HAP-1 (cell line): ENCODE data around the gene PMIS2.
"Not testable (repeated sequence)": the region's sequence is repeated elsewhere in the genome, so short reads cannot be mapped to it uniquely, and the experiment has no call there.

Experiments
- DNase-seq, 2 experiments: peaks; one replicate each; pipeline ENCODE4 v3.0.0-alpha.2; 2016 to 2020; ENCODE audit warnings: low spot score in 2 of 2
- H3K27me3 ChIP-seq: fragments of 250-450 bp; sonication (Bioruptor Pico); 2 replicates; pipeline ENCODE4 v1.5.1; 2020; ENCODE audit warnings: low read depth, mild to moderate bottlenecking, moderate library complexity
- H3K36me3 ChIP-seq: fragments of 250-450 bp; sonication (Bioruptor Pico); replicated peaks from 2 replicates; pipeline ENCODE4 v1.5.1; 2020; ENCODE audit warnings: mild to moderate bottlenecking
- H3K4me1 ChIP-seq: fragments of 250-450 bp; sonication (Bioruptor Pico); 2 replicates; pipeline ENCODE4 v1.5.1; 2020; ENCODE audit warnings: mild to moderate bottlenecking
- H3K4me3 ChIP-seq: fragments of 250-450 bp; sonication (Bioruptor Pico); 2 replicates; pipeline ENCODE4 v1.5.1; 2020; ENCODE audit warnings: mild to moderate bottlenecking, moderate library complexity
- H3K9me3 ChIP-seq: fragments of 250-450 bp; sonication (Bioruptor Pico); 2 replicates; pipeline ENCODE4 v1.5.1; 2020; ENCODE audit warnings: mild to moderate bottlenecking, moderate library complexity
- in situ Hi-C: fragments of 300-500 bp; cut with MboI; formaldehyde crosslinking; loops from 3 replicates; pipeline ENCODE4 v1.14.3; 2020; ENCODE audit warnings: low sequenced_read_pairs, inconsistent platforms, mixed read lengths

Gene PMIS2

GRCh38 chr19:35587321-35587720 lies 1.3 kb downstream of the PMIS2 start:
- H3K4me3 ChIP-seq: no peak overlapping the region
- no peaks in the 10 kb centered on the region for H3K4me1 ChIP-seq
- no peak for DNase-seq
- no peaks in the 10 kb centered on the region for H3K9me3 ChIP-seq
- no peaks in the 10 kb centered on the region for H3K27me3 ChIP-seq
- no peaks in the 10 kb centered on the region for H3K36me3 ChIP-seq
- in situ Hi-C loops: no loop called here

- in situ Hi-C loops: no loop called here
Measured at GRCh38 chr19:35590875-35591274, 4.9 kb downstream of the PMIS2 start.

GRCh38 chr19:35592226-35592625 lies 6.3 kb downstream of the PMIS2 start:
- H3K4me1 ChIP-seq: no peaks in the 10 kb centered on the region
- no peaks in the 10 kb centered on the region for H3K36me3 ChIP-seq
- no peak overlapping the region for H3K4me3 ChIP-seq
- H3K27me3 ChIP-seq: no peaks in the 10 kb centered on the region
- peak; percentile 7 to 26 for DNase-seq
- in situ Hi-C loops: no loop called here
- H3K9me3 ChIP-seq: no peaks in the 10 kb centered on the region

More at GRCh38 chr19:35590875-35591274, 4.9 kb downstream of the PMIS2 start:
- no peak overlapping the region for H3K4me3 ChIP-seq
- H3K9me3 ChIP-seq: no peaks in the 10 kb centered on the region
- no peak for DNase-seq
- H3K4me1 ChIP-seq: no peaks in the 10 kb centered on the region
- no peaks in the 10 kb centered on the region for H3K27me3 ChIP-seq
- H3K36me3 ChIP-seq: no peaks in the 10 kb centered on the region

GRCh38 chr19:35595026-35595425 lies 9.1 kb downstream of the PMIS2 start:
- H3K36me3 ChIP-seq, H3K4me1 ChIP-seq, in situ Hi-C loops, H3K27me3 ChIP-seq, H3K4me3 ChIP-seq, DNase-seq, H3K9me3 ChIP-seq: not testable (repeated sequence)

- no peaks in the 10 kb centered on the region for H3K9me3 ChIP-seq
Measured at GRCh38 chr19:35595928-35596327, 10.0 kb downstream of the PMIS2 start.

GRCh38 chr19:35596366-35596999 lies 10.5 kb downstream of the PMIS2 start:
- Histone ChIP-seq H3K4me1 (no peaks in the 10 kb centered on the region), H3K4me3 (no peak overlapping the region), H3K9me3 (no peaks in the 10 kb centered on the region), H3K36me3 (no peaks in the 10 kb centered on the region), H3K27me3 (no peaks in the 10 kb centered on the region)
- DNase-seq: peak in 1 of 2 experiments; percentile 20
- in situ Hi-C loops: no loop called here

More at GRCh38 chr19:35595928-35596327, 10.0 kb downstream of the PMIS2 start:
- Histone ChIP-seq H3K36me3 (no peaks in the 10 kb centered on the region), H3K4me3 (no peak overlapping the region), H3K27me3 (no peaks in the 10 kb centered on the region), H3K4me1 (no peaks in the 10 kb centered on the region)
- in situ Hi-C loops: no loop called here
- no peak for DNase-seq

GRCh38 chr19:35601971-35602370 lies 16.0 kb downstream of the PMIS2 start:
- Histone ChIP-seq H3K36me3 (no peaks in the 10 kb centered on the region), H3K9me3 (0 out of 2 replicates have a peak, but pooled peaks cover 2% of the 10 kb centered on the region), H3K4me1 (no peaks in the 10 kb centered on the region), H3K27me3 (no peaks in the 10 kb centered on the region), H3K4me3 (no peak overlapping the region)
- in situ Hi-C loops: no loop called here
- no peak for DNase-seq

GRCh38 chr19:35604436-35604835 lies 18.5 kb downstream of the PMIS2 start:
- H3K4me1 ChIP-seq, in situ Hi-C loops, H3K27me3 ChIP-seq, DNase-seq, H3K9me3 ChIP-seq, H3K4me3 ChIP-seq, H3K36me3 ChIP-seq: not testable (repeated sequence)

GRCh38 chr19:35607170-35607569 lies 21.2 kb downstream of the PMIS2 start:
- in situ Hi-C loops, H3K4me1 ChIP-seq: not testable (repeated sequence)

GRCh38 chr19:35607661-35608060 lies 21.7 kb downstream of the PMIS2 start:
- Histone ChIP-seq H3K4me1 (peaks cover 5% of the 10 kb centered on the region), H3K4me3 (no peak overlapping the region), H3K36me3 (no peaks in the 10 kb centered on the region), H3K27me3 (no peaks in the 10 kb centered on the region), H3K9me3 (peaks cover 9% of the 10 kb centered on the region)
- in situ Hi-C loops: no loop called here
- no peak for DNase-seq

More at GRCh38 chr19:35607170-35607569, 21.2 kb downstream of the PMIS2 start:
- H3K9me3 ChIP-seq, H3K36me3 ChIP-seq, H3K27me3 ChIP-seq, H3K4me3 ChIP-seq, DNase-seq: not testable (repeated sequence)

GRCh38 chr19:35608251-35608650 lies 22.3 kb downstream of the PMIS2 start:
- H3K4me3 ChIP-seq: no peak overlapping the region
- H3K36me3 ChIP-seq: no peaks in the 10 kb centered on the region
- H3K27me3 ChIP-seq: no peaks in the 10 kb centered on the region
- DNase-seq: no peak
- in situ Hi-C loops: no loop called here
- peaks cover 5% of the 10 kb centered on the region for H3K4me1 ChIP-seq
- H3K9me3 ChIP-seq: peaks cover 9% of the 10 kb centered on the region

- Histone ChIP-seq H3K4me1 (peaks cover 5% of the 10 kb centered on the region), H3K4me3 (no peak overlapping the region), H3K36me3 (no peaks in the 10 kb centered on the region), H3K9me3 (peaks cover 9% of the 10 kb centered on the region), H3K27me3 (no peaks in the 10 kb centered on the region)
- no peak for DNase-seq
- in situ Hi-C loops: no loop called here
Measured at GRCh38 chr19:35609851-35610353, 23.9 kb downstream of the PMIS2 start.

- DNase-seq: no peak
- Histone ChIP-seq H3K4me1 (peaks cover 5% of the 10 kb centered on the region), H3K4me3 (peak overlapping the region; percentile 71), H3K36me3 (peaks cover 11% of the 10 kb centered on the region), H3K9me3 (peaks cover 7% of the 10 kb centered on the region), H3K27me3 (no peaks in the 10 kb centered on the region)
- in situ Hi-C loops: no loop called here
Measured at GRCh38 chr19:35612224-35612558, 26.2 kb downstream of the PMIS2 start.

- in situ Hi-C loops: no loop called here
- peaks cover 5% of the 10 kb centered on the region for H3K4me1 ChIP-seq
- H3K36me3 ChIP-seq: peaks cover 15% of the 10 kb centered on the region
- peak within 1 kb of the TSS; percentile 71 for H3K4me3 ChIP-seq
- no peaks in the 10 kb centered on the region for H3K27me3 ChIP-seq
- H3K9me3 ChIP-seq: peaks cover 4% of the 10 kb centered on the region
- DNase-seq: peak; percentile 86 to 94
Measured at GRCh38 chr19:35612559-35613321, 26.8 kb downstream of the PMIS2 start, which contains the start of gene HAUS5. Gene HAUS5, plus strand, starts transcription at chr19:35612735. Its CDS starts 60 bp downstream, at chr19:35612795.
